Astrocyte (in vitro differentiated cells and primary cell): ENCODE results near the gene COX8A.

ENCODE experiments used
- EZH2 ChIP-seq: IDR thresholded peaks from 2 replicates; pipeline ENCODE4 v1.6.1; 2012; ENCODE audit warnings: mild to moderate bottlenecking, low read length, inconsistent platforms; ENCODE audit not compliant: insufficient read depth
- TF ChIP-seq, protein P1 (sequence below): IDR thresholded peaks from 2 replicates; pipeline ENCODE4 v1.5.1; 2011; ENCODE audit warnings: low read depth, mild to moderate bottlenecking, inconsistent platforms, low read length, moderate library complexity; ENCODE audit not compliant: insufficient read depth

DNA sequence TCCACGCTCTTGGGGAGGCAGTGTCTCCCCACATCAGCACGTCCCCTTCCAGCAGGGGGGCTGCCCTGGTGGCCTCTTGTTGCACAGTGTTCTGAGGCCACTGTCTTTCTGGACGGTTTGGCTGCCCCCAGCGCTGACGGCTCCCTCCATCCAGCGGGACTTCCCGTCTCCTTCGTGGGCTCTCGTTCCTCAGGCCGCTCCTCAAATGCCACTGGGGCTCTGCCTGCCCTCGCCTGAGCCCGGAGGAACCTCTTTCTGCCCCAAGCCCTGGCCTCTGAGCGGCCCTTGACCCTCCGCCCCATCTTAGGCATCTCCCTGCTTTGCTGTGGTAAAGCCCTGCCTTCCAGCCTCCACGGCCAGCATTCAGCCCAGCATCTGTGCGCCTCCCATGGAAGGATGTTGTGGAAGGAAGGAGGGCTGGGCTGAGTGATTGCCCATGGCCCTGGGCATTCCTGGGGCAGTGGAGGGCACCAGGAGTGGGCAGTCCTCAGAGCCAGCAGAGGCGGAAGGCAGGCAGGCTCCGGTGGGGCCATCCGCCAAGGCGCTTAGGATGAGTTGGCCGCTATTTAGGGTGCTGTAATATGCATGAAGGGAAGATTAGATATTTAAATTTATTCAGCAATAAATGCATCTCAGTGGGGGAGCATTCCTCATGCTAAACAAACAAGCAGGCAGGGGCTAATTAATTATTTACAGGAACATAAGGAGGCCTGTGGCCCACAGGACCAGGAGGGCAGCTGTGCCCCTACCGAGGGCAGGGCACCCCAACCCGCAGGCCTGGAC lies 29.6 kb downstream of the COX8A start:
- TF ChIP-seq, protein P1, sequence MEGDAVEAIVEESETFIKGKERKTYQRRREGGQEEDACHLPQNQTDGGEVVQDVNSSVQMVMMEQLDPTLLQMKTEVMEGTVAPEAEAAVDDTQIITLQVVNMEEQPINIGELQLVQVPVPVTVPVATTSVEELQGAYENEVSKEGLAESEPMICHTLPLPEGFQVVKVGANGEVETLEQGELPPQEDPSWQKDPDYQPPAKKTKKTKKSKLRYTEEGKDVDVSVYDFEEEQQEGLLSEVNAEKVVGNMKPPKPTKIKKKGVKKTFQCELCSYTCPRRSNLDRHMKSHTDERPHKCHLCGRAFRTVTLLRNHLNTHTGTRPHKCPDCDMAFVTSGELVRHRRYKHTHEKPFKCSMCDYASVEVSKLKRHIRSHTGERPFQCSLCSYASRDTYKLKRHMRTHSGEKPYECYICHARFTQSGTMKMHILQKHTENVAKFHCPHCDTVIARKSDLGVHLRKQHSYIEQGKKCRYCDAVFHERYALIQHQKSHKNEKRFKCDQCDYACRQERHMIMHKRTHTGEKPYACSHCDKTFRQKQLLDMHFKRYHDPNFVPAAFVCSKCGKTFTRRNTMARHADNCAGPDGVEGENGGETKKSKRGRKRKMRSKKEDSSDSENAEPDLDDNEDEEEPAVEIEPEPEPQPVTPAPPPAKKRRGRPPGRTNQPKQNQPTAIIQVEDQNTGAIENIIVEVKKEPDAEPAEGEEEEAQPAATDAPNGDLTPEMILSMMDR: no peak
- no peak for TF ChIP-seq EZH2
